Progenitor cell of endocrine pancreas (in vitro differentiated cells): ENCODE results near the gene SLC1A1. TPM values are rescaled to one million over a fixed set of nuclear protein-coding genes. Genes with fewer than 3 reads are reported as not detected.

Experiments
- DNase-seq: peaks from one replicate; pipeline ENCODE4 v3.0.0; 2021; ENCODE audit warnings: low spot score; ENCODE audit not compliant: unreplicated experiment
- H3K27ac Mint-ChIP-seq: 2 replicates; pipeline ENCODE4 v1.8.0; 2021; ENCODE audit warnings: mild to moderate bottlenecking, moderate library complexity, mixed read lengths
- H3K27me3 Mint-ChIP-seq: 2 replicates; pipeline ENCODE4 v1.8.0; 2021; ENCODE audit warnings: mixed read lengths
- H3K36me3 Mint-ChIP-seq: 2 replicates; pipeline ENCODE4 v1.8.0; 2022; ENCODE audit warnings: mixed read lengths; ENCODE audit not compliant: insufficient read depth
- H3K4me1 Mint-ChIP-seq: 2 replicates; pipeline ENCODE4 v1.8.0; 2021; ENCODE audit warnings: low read depth, mixed read lengths
- H3K4me3 Mint-ChIP-seq: 2 replicates; pipeline ENCODE4 v1.8.0; 2021; ENCODE audit warnings: low read depth, mild to moderate bottlenecking, moderate library complexity, mixed read lengths
- H3K9me3 Mint-ChIP-seq: 2 replicates; pipeline ENCODE4 v1.8.0; 2021; ENCODE audit warnings: low read depth, mixed read lengths
- CTCF ChIP-seq: fragments of 200-600 bp; sonication (generic); IDR thresholded peaks from one replicate; pipeline ENCODE4 v1.5.0; 2021; ENCODE audit warnings: antibody characterized with exemption, mild to moderate bottlenecking; ENCODE audit not compliant: unreplicated experiment
- total RNA-seq: library from RNA; stranded (reverse); gene quantifications from 2 replicates; pipeline ENCODE4 v1.2.1, GENCODE V29; 2021

SLC1A1 gene
- total RNA-seq, 1 donor from 2014 or later, result 3.8 TPM

DNA sequence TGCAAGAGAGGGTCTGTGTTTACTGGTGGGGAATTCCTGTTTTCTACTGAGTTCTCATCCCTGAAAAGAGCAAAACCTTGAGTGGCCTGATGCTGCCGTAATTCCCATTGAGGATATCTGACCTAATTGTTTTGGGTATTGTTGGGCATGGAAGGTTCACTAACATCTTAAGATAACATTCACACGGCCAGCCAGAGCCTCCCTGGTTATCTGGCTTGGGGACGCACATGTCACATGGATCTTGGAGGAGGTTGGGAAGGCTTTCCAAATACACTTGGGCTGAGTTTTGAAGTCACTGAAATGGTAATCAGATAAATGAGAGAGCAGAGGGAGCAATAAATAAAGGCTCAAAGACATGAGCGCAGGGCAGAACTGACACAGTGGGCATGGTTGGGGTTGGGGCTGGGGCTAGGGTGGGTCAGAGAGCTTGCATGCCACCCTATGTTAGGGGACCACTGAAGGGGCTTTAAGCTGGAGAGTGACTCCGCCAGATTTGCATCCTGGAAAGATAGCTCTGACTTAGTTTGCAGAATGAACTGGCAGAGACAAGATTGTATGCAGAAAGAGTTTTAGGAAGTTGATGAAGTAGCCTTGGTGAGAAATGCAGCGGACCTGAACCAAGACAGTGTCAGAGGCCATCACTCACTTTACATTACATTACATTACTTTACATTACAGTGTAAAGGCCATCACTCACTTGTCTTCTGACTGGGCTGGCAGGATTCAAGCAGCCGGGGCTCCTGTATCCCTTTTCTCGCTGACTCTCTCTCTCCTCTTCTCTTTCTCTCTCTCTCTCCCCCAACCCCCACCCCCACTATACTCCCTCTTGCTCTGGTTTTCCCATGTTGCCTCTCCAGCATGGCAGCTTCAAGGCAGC is 24.2 kb downstream of the SLC1A1 start:
- Mint-ChIP-seq H3K27me3 (no peaks in the 10 kb centered on the region), H3K4me1 (peaks cover 9% of the 10 kb centered on the region), H3K36me3 (no peaks in the 10 kb centered on the region), H3K4me3 (no peak overlapping the region), H3K9me3 (no peaks in the 10 kb centered on the region), H3K27ac (no peak overlapping the region)
- DNase-seq, result no peak
- no peak for TF ChIP-seq CTCF

GRCh38 chr9:4515958-4516375 is 25.7 kb downstream of the SLC1A1 start:
- no peaks in the 10 kb centered on the region for H3K27me3 Mint-ChIP-seq
- H3K36me3 Mint-ChIP-seq, result no peaks in the 10 kb centered on the region
- TF ChIP-seq CTCF, result no peak
- no peaks in the 10 kb centered on the region for H3K9me3 Mint-ChIP-seq
- no peak overlapping the region for H3K4me3 Mint-ChIP-seq
- no peak for DNase-seq
- no peak overlapping the region for H3K27ac Mint-ChIP-seq
- peaks cover 6% of the 10 kb centered on the region for H3K4me1 Mint-ChIP-seq

DNA sequence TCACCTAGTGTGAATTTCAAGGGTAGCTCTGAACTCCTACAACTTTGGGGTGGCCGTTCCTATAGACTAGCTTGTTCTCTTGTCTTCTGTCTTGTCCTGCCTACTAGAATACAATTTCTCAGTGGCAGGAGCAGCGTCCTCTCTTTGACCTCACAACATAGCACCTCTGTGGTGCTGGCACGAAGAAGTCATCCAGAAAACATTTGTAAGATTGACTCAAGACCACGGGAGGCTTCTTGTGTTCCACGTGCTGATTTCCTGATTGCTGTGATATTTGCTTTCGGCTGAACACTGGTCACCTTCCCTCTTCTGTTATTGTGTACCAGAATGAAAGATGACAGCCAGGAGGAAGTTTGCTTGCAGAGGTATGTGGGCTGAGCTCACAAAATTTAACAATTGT is 27.0 kb downstream of the SLC1A1 start:
- Mint-ChIP-seq H3K4me3 (no peak overlapping the region), H3K4me1 (peaks cover 6% of the 10 kb centered on the region), H3K36me3 (no peaks in the 10 kb centered on the region), H3K27ac (no peak overlapping the region), H3K27me3 (no peaks in the 10 kb centered on the region), H3K9me3 (no peaks in the 10 kb centered on the region)
- TF ChIP-seq CTCF, result no peak
- DNase-seq, result no peak

DNA sequence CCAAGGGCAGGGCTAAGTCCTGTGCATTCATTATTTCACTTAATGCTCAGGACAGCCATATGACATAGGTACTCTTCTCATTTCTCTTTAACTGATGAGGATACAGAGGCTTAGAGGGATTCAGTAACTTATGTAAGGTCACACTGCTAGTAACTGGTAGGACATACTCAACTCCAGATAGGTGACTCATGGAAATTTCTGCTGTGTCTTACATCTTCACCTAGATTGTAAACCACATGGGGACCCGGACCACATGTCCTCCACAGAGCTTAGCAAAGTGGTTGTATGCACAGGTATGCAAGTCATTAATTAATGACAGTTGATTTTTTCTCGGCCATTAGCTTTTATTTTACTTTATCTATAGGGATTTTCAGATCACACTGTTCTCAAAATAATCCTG is 29.3 kb downstream of the SLC1A1 start:
- Mint-ChIP-seq H3K36me3 (no peaks in the 10 kb centered on the region), H3K27me3 (no peaks in the 10 kb centered on the region), H3K4me1 (peaks cover 4% of the 10 kb centered on the region), H3K4me3 (no peak overlapping the region), H3K27ac (no peak overlapping the region), H3K9me3 (no peaks in the 10 kb centered on the region)
- no peak for TF ChIP-seq CTCF
- no peak for DNase-seq

GRCh38 chr9:4520055-4520454 is 29.8 kb downstream of the SLC1A1 start:
- H3K4me3 Mint-ChIP-seq, result no peak overlapping the region
- DNase-seq, result no peak
- no peaks in the 10 kb centered on the region for H3K27me3 Mint-ChIP-seq
- TF ChIP-seq CTCF, result no peak
- H3K9me3 Mint-ChIP-seq, result no peaks in the 10 kb centered on the region
- no peaks in the 10 kb centered on the region for H3K36me3 Mint-ChIP-seq
- H3K27ac Mint-ChIP-seq, result no peak overlapping the region
- H3K4me1 Mint-ChIP-seq, result peaks cover 4% of the 10 kb centered on the region
